Small intestine (tissue), 7 donors: ENCODE results near the gene KISS1. TPM values are rescaled to one million over a fixed set of nuclear protein-coding genes. Genes with fewer than 3 reads are reported as not detected.

Experiments
- DNase-seq, 2 donors: peaks; one replicate each; pipeline versions ENCODE4 v3.0.0 to v3.0.0-alpha.2; 2013
- FAIRE-seq: peaks from 2 replicates; lab custom pipeline; 2012; peaks lifted over from hg19 to GRCh38; lab: Jason Lieb, UNC
- H3K27ac ChIP-seq, 3 donors: one replicate each; pipeline ENCODE4 v1.5.1; 2013; ENCODE audit warnings: low read length in 2 of 3, mild to moderate bottlenecking in 2 of 3, control low read depth in 1 of 3, inconsistent platforms in 1 of 3, low read depth in 1 of 3, moderate library complexity in 1 of 3
- H3K27me3 ChIP-seq, 3 donors: one replicate each; pipeline ENCODE4 v1.6.1; 2013; ENCODE audit warnings: low read length in 3 of 3, inconsistent platforms in 1 of 3; ENCODE audit not compliant: control insufficient read depth in 3 of 3, insufficient read depth in 3 of 3
- H3K36me3 ChIP-seq, 3 donors: one replicate each; pipeline ENCODE4 v1.6.1; 2013; ENCODE audit warnings: low read length in 3 of 3, inconsistent platforms in 1 of 3, low read depth in 1 of 3, mild to moderate bottlenecking in 1 of 3, moderate library complexity in 1 of 3; ENCODE audit not compliant: control insufficient read depth in 3 of 3, insufficient read depth in 2 of 3
- H3K4me1 ChIP-seq, 3 donors: one replicate each; pipeline ENCODE4 v1.6.1; 2013; ENCODE audit warnings: low read length in 2 of 3, inconsistent platforms in 1 of 3, low read depth in 1 of 3, mild to moderate bottlenecking in 1 of 3, moderate library complexity in 1 of 3; ENCODE audit not compliant: control insufficient read depth in 3 of 3, insufficient read depth in 2 of 3
- H3K4me3 ChIP-seq, 3 donors: one replicate each; pipeline ENCODE4 v1.5.1; 2013; ENCODE audit warnings: low read length in 3 of 3, control low read depth in 1 of 3, inconsistent platforms in 1 of 3, low read depth in 1 of 3, mild to moderate bottlenecking in 1 of 3, moderate library complexity in 1 of 3
- H3K9me3 ChIP-seq, 2 donors: one replicate each; pipeline ENCODE4 v1.6.1; 2013; ENCODE audit warnings: low read depth in 1 of 2, low read length in 1 of 2; ENCODE audit not compliant: control insufficient read depth in 2 of 2, insufficient read depth in 1 of 2
- WGBS, 3 donors: extraction: QIAGEN DNeasy Blood & Tissue Kit; methylation state at CpG; one replicate each; pipeline ENCODE4 v1.1.7; 2013; 5-methylcytosine and 5-hydroxymethylcytosine counted together
- polyA plus RNA-seq, 4 donors: library from polyadenylated mRNA; stranded (reverse) in 3 of 4; unstranded in 1 of 4; fragments of 200-250 nt in 3 of 4; fragments of 120-200 nt in 1 of 4; gene quantifications; one replicate each; pipeline versions ENCODE4 v1.2.1 to v1.2.3, GENCODE V29; 2013
- donor health status: healthy with polysubstance abuse.
- donor health status: control.
- donor health status: control.
- donor health status: Bipolar disorder and iron deficiency.
- donor health status: healthy.

KISS1 gene
- polyA plus RNA-seq, 4 donors: 4.0 to 22.7 (median 11.5) TPM

DNA sequence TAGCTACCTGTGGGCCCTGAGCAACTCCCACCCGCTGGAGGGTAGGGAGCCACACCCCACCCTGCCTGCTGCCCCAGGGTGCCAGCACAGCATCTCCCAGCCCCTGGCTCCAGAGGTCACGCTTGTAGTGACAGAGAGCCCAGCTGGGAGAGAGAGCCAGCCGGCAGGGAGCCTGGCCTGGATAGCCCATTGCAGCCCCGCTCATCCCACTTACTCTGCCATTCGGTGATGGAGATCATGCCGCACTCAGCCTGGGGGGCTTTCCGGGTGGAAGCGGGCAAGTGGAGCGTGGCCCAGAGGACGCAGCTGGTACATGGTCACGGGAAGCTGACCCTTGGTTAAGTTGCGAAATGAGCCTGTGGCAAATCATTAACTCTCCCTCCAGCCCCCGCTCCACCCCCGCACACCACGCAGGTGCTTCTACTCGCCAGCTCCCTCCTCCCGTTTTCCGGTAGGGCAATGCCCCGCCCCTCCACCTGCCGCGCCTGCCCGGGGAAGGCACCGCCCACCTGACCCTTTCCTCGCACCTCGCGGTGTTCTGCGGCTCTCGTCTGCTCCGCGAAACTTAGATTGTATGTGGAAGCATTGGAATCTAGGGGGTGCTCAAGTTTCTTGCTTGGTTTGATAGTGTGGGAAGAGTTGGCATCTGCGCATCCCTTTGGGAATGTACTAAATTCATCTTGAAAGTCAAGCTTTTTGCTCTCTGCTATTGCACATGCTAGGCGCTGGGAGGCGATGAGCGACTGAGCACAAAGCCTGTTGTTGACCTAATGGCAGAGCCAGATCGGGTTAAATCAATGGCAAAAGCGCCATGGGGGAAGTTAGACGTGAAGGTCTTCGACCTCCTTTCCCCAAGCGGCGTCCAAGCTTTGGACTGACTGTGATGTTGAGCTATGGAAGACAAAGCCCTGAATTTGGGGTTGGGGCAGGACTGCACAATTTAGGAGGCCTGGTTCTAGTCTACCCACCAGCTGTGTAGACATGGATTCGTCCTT is 17.7 kb upstream of the KISS1 start, which contains the start of gene GOLT1A:
GOLT1A (minus strand) TSS at position 321 of the 995 bp plus-strand sequence; CDS start at position 239, 82 bp downstream.
- Histone ChIP-seq H3K27ac (peak within 1 kb of the TSS; percentile 38 to 86 (median 51)), H3K36me3 (peaks cover 0 to 18% (median 0%) of the 10 kb centered on the region in 3 donors), H3K4me3 (peak within 1 kb of the TSS in 2 of 3 donors; percentile 51 to 71), H3K27me3 (peaks cover 0 to 2% (median 0%) of the 10 kb centered on the region in 3 donors), H3K9me3 (no peaks in the 10 kb centered on the region), H3K4me1 (peaks cover 0 to 24% (median 0%) of the 10 kb centered on the region in 3 donors)
- WGBS, 3 donors: 14 to 19% (median 14%) methylated on average over 41 of the region's 41 CpGs
- DNase-seq (peak; percentile 94 to 96), FAIRE-seq (no peak)

DNA sequence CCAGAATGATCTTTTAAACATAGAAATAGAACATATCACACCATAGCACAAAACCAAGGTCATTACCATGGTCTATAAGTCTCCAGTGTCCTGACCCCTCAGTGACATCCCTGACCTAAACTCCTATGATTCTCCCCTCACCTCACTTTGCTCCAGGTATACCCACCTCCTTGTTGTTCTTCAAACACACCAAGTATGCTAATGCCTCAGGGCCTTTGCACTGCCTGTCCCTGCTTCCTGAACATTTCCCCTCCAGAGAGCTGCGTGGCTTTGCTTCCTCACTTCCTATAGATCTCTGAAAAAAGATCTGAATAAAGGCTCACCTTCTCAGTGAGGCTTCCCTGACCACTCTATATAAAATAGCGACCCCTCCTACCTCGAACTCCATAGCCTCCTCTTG is 16.4 kb upstream of the KISS1 start:
- peak overlapping the region in 1 of 3 donors; percentile 86 for H3K27ac ChIP-seq

DNA sequence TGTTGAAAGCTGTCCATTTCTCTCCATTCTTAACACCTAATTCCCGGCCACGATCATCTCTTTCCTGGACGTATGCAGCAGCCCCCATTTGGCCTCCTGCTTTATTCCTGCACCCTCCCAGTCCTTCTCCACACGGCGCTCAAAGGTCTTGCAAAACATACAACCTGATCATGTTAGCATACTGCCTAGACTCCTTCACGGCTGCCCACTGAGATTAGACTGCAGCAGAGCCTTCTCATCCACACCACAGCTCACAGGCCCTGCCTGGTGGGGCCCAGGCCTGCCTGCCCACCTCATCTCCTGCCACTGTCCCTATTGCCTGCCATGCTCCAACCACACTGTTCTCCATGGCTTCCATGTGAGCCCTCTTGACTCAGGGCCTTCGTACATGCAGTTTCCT is 14.8 kb upstream of the KISS1 start:
- Histone ChIP-seq H3K4me3 (no peak overlapping the region), H3K36me3 (peaks cover 0 to 9% (median 0%) of the 10 kb centered on the region in 3 donors), H3K9me3 (no peaks in the 10 kb centered on the region), H3K27me3 (peaks cover 0 to 2% (median 0%) of the 10 kb centered on the region in 3 donors), H3K27ac (peak overlapping the region in 1 of 3 donors; percentile 54), H3K4me1 (peaks cover 0 to 28% (median 0%) of the 10 kb centered on the region in 3 donors)
- 78 to 85% (median 85%) methylated on average over 7 of the region's 7 CpGs for WGBS, 3 donors
- DNase-seq: peak in 1 of 2 donors; percentile 52
- FAIRE-seq: no peak

More for the DNA sequence above, 16.4 kb upstream of the KISS1 start:
- FAIRE-seq (no peak), DNase-seq (no peak)
- Histone ChIP-seq H3K9me3 (no peaks in the 10 kb centered on the region), H3K27me3 (peaks cover 0 to 2% (median 0%) of the 10 kb centered on the region in 3 donors), H3K36me3 (peaks cover 0 to 13% (median 0%) of the 10 kb centered on the region in 3 donors), H3K4me1 (peaks cover 0 to 24% (median 0%) of the 10 kb centered on the region in 3 donors), H3K4me3 (peak overlapping the region in 2 of 3 donors; percentile 51 to 71)
- WGBS, 3 donors: 86 to 88% (median 87%) methylated on average over 3 of the region's 3 CpGs

DNA sequence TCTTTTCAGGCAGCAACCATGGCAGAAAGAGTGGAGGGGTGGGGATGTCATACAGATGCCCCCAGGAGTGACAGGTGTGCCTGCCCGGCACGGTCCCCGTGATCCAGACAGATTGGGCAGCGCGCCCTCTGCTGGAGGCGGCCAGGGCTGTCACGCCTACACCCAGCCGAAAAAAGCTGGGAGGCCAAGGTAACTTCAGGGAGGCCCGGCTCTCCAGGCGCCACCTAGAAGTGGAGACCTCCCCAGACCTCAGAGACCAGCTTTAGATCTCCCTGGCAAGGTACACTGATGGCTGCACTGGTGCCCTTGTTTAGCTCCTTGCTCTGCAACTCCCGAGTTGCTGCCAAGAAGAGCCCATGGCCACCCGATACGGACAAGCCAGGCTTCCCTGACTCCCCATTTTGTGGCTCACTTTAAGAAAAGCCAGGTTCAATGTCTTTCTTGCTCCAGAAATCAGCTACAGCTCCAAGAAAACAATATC is 10.9 kb upstream of the KISS1 start:
- H3K27ac ChIP-seq: no peak overlapping the region
- no peaks in the 10 kb centered on the region for H3K27me3 ChIP-seq
- H3K4me1 ChIP-seq: peaks cover 0 to 21% (median 0%) of the 10 kb centered on the region in 3 donors
- peaks cover 0 to 22% (median 0%) of the 10 kb centered on the region in 3 donors for H3K36me3 ChIP-seq
- FAIRE-seq (no peak), DNase-seq (peak; percentile 56 to 80)
- H3K4me3 ChIP-seq: no peak overlapping the region
- H3K9me3 ChIP-seq: no peaks in the 10 kb centered on the region
- WGBS, 3 donors: 17 to 19% (median 18%) methylated on average over 13 of the region's 13 CpGs

DNA sequence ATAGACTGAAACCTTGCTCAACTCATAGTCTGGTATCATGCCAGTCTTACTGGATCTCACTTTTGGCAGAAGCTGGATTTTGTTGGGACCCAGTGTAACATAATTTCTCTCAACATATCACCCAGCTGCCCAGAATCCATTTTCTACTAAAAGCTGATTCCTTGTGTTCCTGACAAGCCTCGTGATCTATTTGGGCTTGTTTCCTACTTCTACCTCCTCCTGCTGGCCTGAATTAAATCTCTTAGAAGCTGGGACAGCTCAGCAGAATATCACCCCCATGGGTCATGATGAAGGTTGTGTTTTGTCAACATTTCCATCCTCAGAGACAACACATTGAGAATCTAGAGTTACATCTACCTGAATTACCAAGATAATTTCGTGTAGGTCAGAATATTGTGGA is 9.8 kb upstream of the KISS1 start:
- H3K4me1 ChIP-seq: peaks cover 0 to 10% (median 0%) of the 10 kb centered on the region in 3 donors
- no peaks in the 10 kb centered on the region for H3K9me3 ChIP-seq
- FAIRE-seq: no peak
- DNase-seq: no peak
- no peaks in the 10 kb centered on the region for H3K27me3 ChIP-seq
- WGBS, 3 donors: 52 to 58% (median 55%) methylated on average over 2 of the region's 2 CpGs
- peaks cover 0 to 32% (median 0%) of the 10 kb centered on the region in 3 donors for H3K36me3 ChIP-seq
- no peak overlapping the region for H3K27ac ChIP-seq
- no peak overlapping the region for H3K4me3 ChIP-seq

DNA sequence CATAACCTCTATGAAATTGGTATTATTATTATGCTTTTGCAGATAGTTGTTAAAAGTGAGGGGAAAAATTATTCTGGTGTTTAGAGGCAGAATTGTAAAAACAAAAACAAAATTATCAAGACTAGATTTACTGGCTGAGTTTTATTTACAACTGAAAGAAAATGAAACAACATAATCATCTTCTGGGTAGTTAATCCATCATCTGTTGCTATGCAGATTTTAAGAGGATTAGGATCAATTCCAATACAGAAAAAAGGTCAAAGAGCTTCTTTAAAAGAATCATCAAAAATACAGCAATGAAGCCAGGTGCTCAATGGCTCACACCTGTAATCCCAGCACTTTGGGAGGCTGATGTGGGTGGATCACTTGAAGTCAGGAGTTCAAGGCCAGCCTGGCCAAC is 9.2 kb upstream of the KISS1 start:
- DNase-seq (no peak), FAIRE-seq (no peak)
- no peaks in the 10 kb centered on the region for H3K9me3 ChIP-seq
- no peak overlapping the region for H3K4me3 ChIP-seq
- no peak overlapping the region for H3K27ac ChIP-seq
- peaks cover 0 to 7% (median 0%) of the 10 kb centered on the region in 3 donors for H3K4me1 ChIP-seq
- no peaks in the 10 kb centered on the region for H3K27me3 ChIP-seq
- peaks cover 0 to 36% (median 0%) of the 10 kb centered on the region in 3 donors for H3K36me3 ChIP-seq

DNA sequence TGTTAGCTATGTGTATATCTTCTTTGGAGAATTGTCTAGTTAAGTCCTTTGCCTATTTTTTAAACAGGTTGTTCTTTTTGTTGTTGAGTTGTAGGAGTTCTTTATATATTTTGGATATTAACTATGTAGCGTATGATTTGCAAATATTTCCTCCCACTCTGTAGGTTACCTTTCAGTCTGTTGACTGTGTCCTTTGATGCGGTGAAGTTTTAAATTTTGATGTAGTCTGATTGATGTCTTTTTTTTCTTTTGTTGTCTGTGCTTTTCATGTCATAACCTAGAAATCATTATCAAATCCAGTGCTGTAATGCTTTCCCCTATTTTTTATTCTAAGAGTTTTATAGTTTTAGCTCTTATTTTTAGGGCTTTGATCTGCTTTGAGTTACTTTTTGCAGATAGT is 8.7 kb upstream of the KISS1 start:
- peaks cover 0 to 36% (median 0%) of the 10 kb centered on the region in 3 donors for H3K36me3 ChIP-seq
- H3K9me3 ChIP-seq: no peaks in the 10 kb centered on the region
- no peaks in the 10 kb centered on the region for H3K27me3 ChIP-seq
- H3K4me3 ChIP-seq: no peak overlapping the region
- FAIRE-seq (no peak), DNase-seq (no peak)
- no peak overlapping the region for H3K27ac ChIP-seq
- H3K4me1 ChIP-seq: peaks cover 0 to 10% (median 0%) of the 10 kb centered on the region in 3 donors
- WGBS, 3 donors: 72 to 87% (median 87%) methylated on average over 2 of the region's 2 CpGs

DNA sequence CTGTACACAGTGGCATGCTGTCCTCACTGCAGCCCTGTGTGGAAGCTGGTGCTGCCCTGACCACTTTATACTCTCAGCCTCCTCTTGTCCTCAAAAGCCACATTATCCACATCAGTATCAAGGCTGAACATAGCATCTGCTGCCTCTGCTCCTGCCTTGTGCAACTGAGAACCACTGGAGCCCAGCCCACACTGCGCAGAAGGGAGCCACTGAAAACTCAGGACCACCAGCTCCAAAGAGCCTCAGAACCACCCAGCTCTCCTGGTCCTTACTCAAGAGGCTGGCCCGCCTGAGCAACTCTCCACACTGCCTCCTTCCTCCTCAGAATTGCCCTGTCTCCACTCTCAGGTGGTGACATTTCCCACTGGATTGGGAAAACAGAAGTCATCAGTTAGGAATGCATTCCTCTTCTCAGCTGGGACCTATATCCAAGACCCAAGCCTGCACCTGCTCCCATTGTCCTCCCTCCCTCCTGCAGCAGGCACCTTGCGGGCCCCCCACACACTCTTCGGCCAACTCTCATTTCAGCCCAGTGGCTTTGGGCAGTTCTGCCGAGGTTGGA is 7.0 kb upstream of the KISS1 start:
- Histone ChIP-seq H3K27ac (no peak overlapping the region), H3K4me1 (peaks cover 0 to 27% (median 0%) of the 10 kb centered on the region in 3 donors), H3K9me3 (no peaks in the 10 kb centered on the region), H3K36me3 (peaks cover 0 to 43% (median 0%) of the 10 kb centered on the region in 3 donors), H3K4me3 (no peak overlapping the region), H3K27me3 (no peaks in the 10 kb centered on the region)
- FAIRE-seq (no peak), DNase-seq (no peak)
- WGBS, 3 donors: 88 to 93% (median 90%) methylated on average over 5 of the region's 5 CpGs
